ENCODE measurements around the gene CIB1.

Gene CIB1

DNA sequence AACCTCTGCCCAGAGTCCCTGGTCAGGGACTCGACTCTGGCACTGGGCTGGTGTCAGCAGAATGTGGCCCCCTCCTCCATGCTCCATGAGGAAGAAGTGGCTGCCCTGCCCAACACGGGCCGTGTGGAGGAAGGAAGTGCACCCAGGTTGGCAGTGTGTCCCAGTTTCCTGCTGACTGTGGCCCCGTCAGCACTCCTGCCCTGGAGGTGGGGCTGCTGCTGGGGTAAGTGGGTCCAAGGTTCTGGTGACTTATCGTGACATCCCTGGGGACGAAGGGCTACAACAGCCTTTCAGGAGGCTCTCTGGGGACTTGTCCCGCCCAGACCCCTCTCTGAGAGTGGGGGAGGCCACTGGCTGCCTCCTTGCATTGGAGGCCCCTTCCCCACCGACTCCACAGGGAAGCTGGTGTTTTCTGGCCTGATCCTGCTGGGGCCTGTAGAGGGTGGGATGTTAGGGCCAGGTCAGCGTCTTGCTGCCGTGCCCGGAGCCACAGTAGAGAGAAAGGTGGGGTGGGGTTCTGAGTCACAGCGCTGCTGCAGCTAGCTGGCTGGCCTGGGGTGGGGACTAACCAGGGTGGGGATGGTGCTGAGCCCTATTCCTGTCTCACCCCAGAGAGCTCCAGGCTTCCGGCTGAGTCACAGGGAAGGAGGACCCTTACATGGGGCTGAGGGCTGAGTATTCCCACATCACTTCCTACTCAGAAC, 22.1 kb downstream of the CIB1 start:
- Histone ChIP-seq H3K4me3 (ENCODE audit: low read length) (no peak overlapping the region), H3K36me3 (ENCODE audit: control insufficient read depth, low read depth, low read length) (peaks cover 8% of the 10 kb centered on the region), H3K9ac (ENCODE audit: low read length) (no peak overlapping the region), H3K27me3 (ENCODE audit: control insufficient read depth, insufficient read depth, low read length) (no peaks in the 10 kb centered on the region), H3K27ac (ENCODE audit: low read length) (no peak overlapping the region), H3K9me3 (ENCODE audit: control insufficient read depth, low read depth, low read length) (no peaks in the 10 kb centered on the region), H3K4me1 (ENCODE audit: control insufficient read depth, low read depth, low read length) (no peaks in the 10 kb centered on the region)

DNA sequence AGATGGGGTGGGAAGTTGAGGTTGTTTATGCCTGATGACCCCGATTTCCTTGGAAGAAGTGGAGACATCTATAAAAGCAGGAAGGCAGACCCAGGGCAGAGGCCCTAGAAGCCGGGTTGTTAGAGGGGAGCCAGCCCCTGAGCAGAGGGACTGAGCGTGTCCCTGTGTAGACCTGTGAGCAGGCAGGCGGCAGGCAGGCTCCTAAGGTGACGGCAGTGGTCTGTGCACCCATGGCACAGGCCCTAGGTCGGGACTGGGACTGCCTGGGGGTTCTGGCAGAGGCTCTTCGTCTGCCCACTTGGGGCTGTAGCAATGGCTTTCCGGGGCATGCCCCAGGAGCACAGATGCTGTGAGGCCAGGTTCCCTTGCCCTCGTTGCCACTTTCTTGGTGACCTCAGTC, 22.7 kb downstream of the CIB1 start:
- Histone ChIP-seq H3K36me3 (ENCODE audit: control insufficient read depth, low read depth, low read length) (peaks cover 12% of the 10 kb centered on the region), H3K9me3 (ENCODE audit: control insufficient read depth, low read depth, low read length) (no peaks in the 10 kb centered on the region), H3K4me1 (ENCODE audit: control insufficient read depth, low read depth, low read length) (no peaks in the 10 kb centered on the region), H3K9ac (ENCODE audit: low read length) (no peak overlapping the region), H3K27ac (ENCODE audit: low read length) (no peak overlapping the region), H3K4me3 (ENCODE audit: low read length) (no peak overlapping the region), H3K27me3 (ENCODE audit: control insufficient read depth, insufficient read depth, low read length) (no peaks in the 10 kb centered on the region)

DNA sequence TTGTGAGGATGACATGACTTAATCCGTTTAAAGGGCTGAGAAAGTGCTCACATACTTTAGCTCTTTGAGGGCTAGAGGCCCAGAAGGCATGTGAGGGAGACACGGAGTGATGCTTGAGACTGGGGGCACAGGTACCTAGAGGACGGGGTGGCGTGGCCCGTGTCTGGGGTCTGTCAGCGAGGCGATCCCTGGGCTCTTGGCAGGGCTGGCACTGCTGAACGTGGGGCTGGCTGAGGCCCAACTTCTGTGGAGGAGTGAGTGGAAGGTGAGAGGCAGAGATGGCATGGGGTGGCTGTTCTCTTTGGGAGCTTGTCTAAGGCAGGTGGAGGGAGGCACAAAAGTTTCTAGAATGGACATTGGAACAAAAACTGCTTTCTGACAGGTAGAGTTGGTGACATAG, 23.1 kb downstream of the CIB1 start:
- Histone ChIP-seq H3K27me3 (ENCODE audit: control insufficient read depth, insufficient read depth, low read length) (no peaks in the 10 kb centered on the region), H3K27ac (ENCODE audit: low read length) (no peak overlapping the region), H3K4me1 (ENCODE audit: control insufficient read depth, low read depth, low read length) (no peaks in the 10 kb centered on the region), H3K36me3 (ENCODE audit: control insufficient read depth, low read depth, low read length) (peaks cover 12% of the 10 kb centered on the region), H3K9ac (ENCODE audit: low read length) (no peak overlapping the region), H3K4me3 (ENCODE audit: low read length) (no peak overlapping the region), H3K9me3 (ENCODE audit: control insufficient read depth, low read depth, low read length) (no peaks in the 10 kb centered on the region)

DNA sequence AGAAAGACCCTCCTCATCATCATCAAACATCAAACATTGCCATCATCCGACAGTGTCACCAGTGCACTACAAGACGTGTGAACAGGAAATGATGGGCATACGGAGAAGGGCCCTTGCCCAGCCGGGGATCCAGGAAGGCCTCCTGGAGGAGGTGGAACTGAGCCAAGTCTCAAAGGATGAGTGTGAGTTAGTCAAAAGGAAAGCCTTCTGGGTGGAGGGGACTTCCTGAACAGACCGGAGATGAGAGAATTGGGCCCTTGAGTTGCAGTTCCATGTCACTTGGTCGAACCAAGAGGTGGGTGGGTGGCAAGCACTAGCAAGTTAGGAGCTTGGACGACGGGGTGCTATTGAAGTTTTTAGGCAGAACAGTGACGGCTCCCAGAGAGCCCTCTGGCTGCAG, 24.1 kb downstream of the CIB1 start:
- Histone ChIP-seq H3K9me3 (ENCODE audit: control insufficient read depth, low read depth, low read length) (no peaks in the 10 kb centered on the region), H3K27me3 (ENCODE audit: control insufficient read depth, insufficient read depth, low read length) (no peaks in the 10 kb centered on the region), H3K27ac (ENCODE audit: low read length) (no peak overlapping the region), H3K9ac (ENCODE audit: low read length) (no peak overlapping the region), H3K4me1 (ENCODE audit: control insufficient read depth, low read depth, low read length) (no peaks in the 10 kb centered on the region), H3K4me3 (ENCODE audit: low read length) (no peak overlapping the region), H3K36me3 (ENCODE audit: control insufficient read depth, low read depth, low read length) (peaks cover 12% of the 10 kb centered on the region)

DNA sequence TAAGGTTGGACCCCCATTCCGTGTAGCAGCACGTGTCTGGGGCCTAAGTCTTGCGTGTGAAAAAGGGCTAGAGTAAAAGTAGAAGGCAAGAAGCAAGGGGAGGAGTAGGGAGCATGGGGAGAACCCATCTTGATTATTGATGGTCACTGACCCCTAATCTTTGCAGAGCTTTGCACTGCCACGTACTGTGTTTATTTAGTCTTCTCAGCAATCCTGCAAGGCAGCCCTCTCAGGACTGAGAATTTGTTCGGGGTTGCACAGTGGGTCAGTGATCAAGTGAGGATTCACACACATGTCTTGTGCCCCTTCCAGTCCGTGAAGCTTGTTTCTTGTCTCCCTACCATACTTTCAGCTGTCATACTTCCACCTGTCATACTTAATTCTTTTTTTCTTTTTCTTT, 25.4 kb downstream of the CIB1 start:
- H3K27ac ChIP-seq (ENCODE audit: low read length), result no peak overlapping the region
- H3K36me3 ChIP-seq (ENCODE audit: control insufficient read depth, low read depth, low read length), result peaks cover 12% of the 10 kb centered on the region
- H3K4me3 ChIP-seq (ENCODE audit: low read length), result no peak overlapping the region
- H3K9ac ChIP-seq (ENCODE audit: low read length), result no peak overlapping the region
- no peaks in the 10 kb centered on the region for H3K9me3 ChIP-seq (ENCODE audit: control insufficient read depth, low read depth, low read length)
- H3K27me3 ChIP-seq (ENCODE audit: control insufficient read depth, insufficient read depth, low read length), result no peaks in the 10 kb centered on the region
- H3K4me1 ChIP-seq (ENCODE audit: control insufficient read depth, low read depth, low read length), result peaks cover 3% of the 10 kb centered on the region

DNA sequence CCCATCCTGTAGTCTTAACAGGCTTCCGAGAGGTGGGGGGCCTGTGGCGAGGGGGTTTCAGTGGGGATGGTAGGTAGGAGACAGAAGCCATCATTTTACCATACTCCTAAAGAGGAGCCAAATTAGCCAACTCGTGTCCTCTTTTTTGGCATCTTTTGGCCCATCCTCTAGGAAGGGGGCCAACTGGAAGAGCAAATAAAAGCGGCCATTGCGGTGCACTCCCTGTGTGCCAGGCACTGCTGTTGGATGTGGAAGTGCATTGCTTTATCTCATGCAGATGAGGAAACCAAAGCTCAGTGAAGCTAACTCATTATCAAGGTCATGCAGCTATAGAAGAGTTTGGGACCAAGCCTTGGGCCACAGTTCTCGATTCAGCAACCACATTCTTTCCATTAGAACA, 26.5 kb downstream of the CIB1 start:
- no peaks in the 10 kb centered on the region for H3K9me3 ChIP-seq (ENCODE audit: control insufficient read depth, low read depth, low read length)
- H3K36me3 ChIP-seq (ENCODE audit: control insufficient read depth, low read depth, low read length), result peaks cover 12% of the 10 kb centered on the region
- H3K4me3 ChIP-seq (ENCODE audit: low read length), result no peak overlapping the region
- no peak overlapping the region for H3K9ac ChIP-seq (ENCODE audit: low read length)
- H3K27ac ChIP-seq (ENCODE audit: low read length), result no peak overlapping the region
- H3K27me3 ChIP-seq (ENCODE audit: control insufficient read depth, insufficient read depth, low read length), result no peaks in the 10 kb centered on the region
- peaks cover 11% of the 10 kb centered on the region for H3K4me1 ChIP-seq (ENCODE audit: control insufficient read depth, low read depth, low read length)

DNA sequence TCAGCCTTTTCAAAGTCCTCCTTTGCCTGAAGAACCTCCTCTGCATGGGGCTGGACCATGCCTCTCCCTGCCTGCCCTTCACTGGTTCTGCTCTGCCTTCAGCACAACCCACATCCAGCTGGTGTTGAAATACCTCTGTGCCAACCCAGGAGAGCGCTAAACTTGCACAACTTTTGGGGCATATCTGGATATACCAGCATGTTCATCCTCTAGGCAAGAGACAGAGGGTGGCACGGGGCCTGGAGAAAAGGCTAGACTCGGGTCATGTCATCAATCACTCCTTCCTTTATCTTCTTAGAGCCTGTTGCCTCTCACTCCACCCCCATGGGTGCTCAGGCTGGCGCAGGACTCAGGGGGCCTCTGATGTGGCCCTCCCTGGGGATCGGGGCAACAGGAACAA, 27.9 kb downstream of the CIB1 start:
- peaks cover 11% of the 10 kb centered on the region for H3K4me1 ChIP-seq (ENCODE audit: control insufficient read depth, low read depth, low read length)
- H3K9ac ChIP-seq (ENCODE audit: low read length), result no peak overlapping the region
- H3K27ac ChIP-seq (ENCODE audit: low read length), result no peak overlapping the region
- no peak overlapping the region for H3K4me3 ChIP-seq (ENCODE audit: low read length)
- H3K27me3 ChIP-seq (ENCODE audit: control insufficient read depth, insufficient read depth, low read length), result no peaks in the 10 kb centered on the region
- peaks cover 12% of the 10 kb centered on the region for H3K36me3 ChIP-seq (ENCODE audit: control insufficient read depth, low read depth, low read length)
- no peaks in the 10 kb centered on the region for H3K9me3 ChIP-seq (ENCODE audit: control insufficient read depth, low read depth, low read length)

DNA sequence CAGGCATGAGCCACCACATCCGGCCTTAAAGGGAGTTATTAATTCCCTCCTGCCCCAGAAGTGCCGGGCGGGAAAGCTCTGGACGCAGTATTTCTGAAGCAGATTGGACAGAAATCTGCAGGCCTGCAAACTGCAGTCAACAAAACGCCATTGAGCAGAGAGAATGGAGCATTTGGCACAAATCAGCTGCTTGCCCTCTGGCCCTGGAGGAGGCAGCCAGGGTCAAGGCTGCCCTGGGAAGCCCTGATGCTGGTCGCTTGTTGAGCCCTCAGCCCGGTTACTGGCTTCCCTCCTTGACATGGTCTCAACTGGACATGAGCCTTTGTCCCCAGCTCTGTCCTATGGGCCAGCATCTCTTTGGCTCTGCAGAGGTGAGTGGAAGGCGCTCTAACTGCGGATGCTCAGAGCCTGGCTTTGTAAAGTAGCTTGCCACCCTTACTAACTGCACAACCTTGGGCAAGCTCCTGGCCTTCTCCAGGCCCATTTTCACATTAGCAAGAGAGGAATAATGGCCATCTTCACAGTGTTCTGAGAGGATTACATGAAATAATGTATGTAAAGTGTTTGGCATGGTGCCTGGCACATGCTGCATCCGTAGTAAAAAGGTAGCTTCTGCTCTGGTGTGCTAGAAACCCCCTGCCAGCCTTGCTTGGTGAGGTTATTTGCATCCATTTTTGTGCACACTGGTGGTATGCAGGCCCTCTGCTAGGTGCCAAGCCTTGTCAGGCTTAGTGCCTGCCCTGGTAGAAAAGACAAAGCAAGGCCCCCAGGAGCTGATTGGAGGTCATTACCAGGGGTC, 28.5 kb downstream of the CIB1 start:
- Histone ChIP-seq H3K27me3 (ENCODE audit: control insufficient read depth, insufficient read depth, low read length) (no peaks in the 10 kb centered on the region), H3K9me3 (ENCODE audit: control insufficient read depth, low read depth, low read length) (no peaks in the 10 kb centered on the region), H3K4me3 (ENCODE audit: low read length) (no peak overlapping the region), H3K9ac (ENCODE audit: low read length) (no peak overlapping the region), H3K36me3 (ENCODE audit: control insufficient read depth, low read depth, low read length) (peaks cover 12% of the 10 kb centered on the region), H3K27ac (ENCODE audit: low read length) (no peak overlapping the region), H3K4me1 (ENCODE audit: control insufficient read depth, low read depth, low read length) (peaks cover 16% of the 10 kb centered on the region)

DNA sequence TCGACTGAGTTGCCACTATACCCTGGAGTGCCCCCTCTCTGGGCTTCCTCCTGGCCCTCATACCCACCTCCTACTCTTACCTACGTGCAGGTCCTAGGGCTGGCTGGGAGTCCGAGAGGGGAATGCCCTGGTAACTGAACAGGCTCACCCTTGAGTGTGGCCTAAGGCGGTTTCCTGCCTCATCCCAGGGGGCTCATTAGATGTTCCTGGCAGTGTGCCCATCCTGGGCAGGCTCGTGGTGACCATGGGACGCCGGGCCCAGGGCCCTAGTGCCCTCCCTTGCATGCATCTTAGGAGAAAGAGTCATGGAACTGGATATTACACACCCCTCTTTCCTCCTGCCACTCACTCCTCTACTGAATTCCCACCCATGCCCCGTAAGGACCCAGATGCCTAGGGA, 29.8 kb downstream of the CIB1 start:
- Histone ChIP-seq H3K4me3 (ENCODE audit: low read length) (no peak overlapping the region), H3K9me3 (ENCODE audit: control insufficient read depth, low read depth, low read length) (no peaks in the 10 kb centered on the region), H3K27me3 (ENCODE audit: control insufficient read depth, insufficient read depth, low read length) (no peaks in the 10 kb centered on the region), H3K4me1 (ENCODE audit: control insufficient read depth, low read depth, low read length) (peaks cover 18% of the 10 kb centered on the region), H3K9ac (ENCODE audit: low read length) (no peak overlapping the region), H3K27ac (ENCODE audit: low read length) (no peak overlapping the region), H3K36me3 (ENCODE audit: control insufficient read depth, low read depth, low read length) (peaks cover 12% of the 10 kb centered on the region)

DNA sequence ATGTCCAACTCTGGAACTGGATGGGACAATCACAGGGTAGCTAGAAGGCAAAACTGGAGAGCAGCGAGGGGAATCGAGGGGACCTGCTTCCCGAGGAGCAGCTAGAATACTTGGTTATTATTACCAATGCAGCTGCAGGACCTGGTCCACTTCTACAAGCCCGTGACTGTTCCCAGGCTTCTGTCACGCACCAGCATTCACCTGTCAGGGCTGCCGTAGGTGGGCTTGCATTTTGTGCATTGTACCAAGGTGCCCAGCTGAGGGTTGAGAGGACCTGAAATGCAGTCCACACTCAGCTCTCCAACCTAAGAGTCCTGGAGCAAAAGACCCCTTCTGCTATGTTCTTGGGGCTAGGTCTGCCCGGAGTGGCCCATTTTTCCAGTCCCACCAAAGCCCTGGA, 30.3 kb downstream of the CIB1 start:
- Histone ChIP-seq H3K4me1 (ENCODE audit: control insufficient read depth, low read depth, low read length) (peaks cover 18% of the 10 kb centered on the region), H3K27ac (ENCODE audit: low read length) (no peak overlapping the region), H3K9ac (ENCODE audit: low read length) (no peak overlapping the region), H3K27me3 (ENCODE audit: control insufficient read depth, insufficient read depth, low read length) (no peaks in the 10 kb centered on the region), H3K9me3 (ENCODE audit: control insufficient read depth, low read depth, low read length) (no peaks in the 10 kb centered on the region), H3K36me3 (ENCODE audit: control insufficient read depth, low read depth, low read length) (peaks cover 12% of the 10 kb centered on the region), H3K4me3 (ENCODE audit: low read length) (no peak overlapping the region)

DNA sequence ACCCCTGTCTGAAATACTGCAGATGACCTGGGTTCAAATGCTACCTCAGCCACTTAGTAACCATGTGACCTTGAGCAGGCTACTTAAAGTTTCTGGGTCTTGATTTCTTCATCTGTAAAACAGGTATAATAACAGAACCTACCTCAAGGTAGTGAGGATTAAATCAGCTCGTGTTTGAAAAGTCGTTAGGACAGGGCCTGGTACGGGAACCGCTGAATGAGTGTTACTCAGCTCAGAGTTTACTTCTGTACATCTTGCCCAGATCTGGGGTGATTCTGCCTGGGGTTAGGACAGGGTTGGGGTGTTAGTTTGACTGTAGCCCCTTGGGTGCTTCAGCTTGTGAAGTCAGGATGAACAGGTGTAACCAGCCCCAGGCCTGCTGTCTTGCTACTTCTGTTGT, 30.8 kb downstream of the CIB1 start:
- H3K27ac ChIP-seq (ENCODE audit: low read length), result no peak overlapping the region
- H3K9me3 ChIP-seq (ENCODE audit: control insufficient read depth, low read depth, low read length), result no peaks in the 10 kb centered on the region
- no peaks in the 10 kb centered on the region for H3K27me3 ChIP-seq (ENCODE audit: control insufficient read depth, insufficient read depth, low read length)
- peak overlapping the region; percentile 85 for H3K4me3 ChIP-seq (ENCODE audit: low read length)
- peaks cover 12% of the 10 kb centered on the region for H3K36me3 ChIP-seq (ENCODE audit: control insufficient read depth, low read depth, low read length)
- H3K9ac ChIP-seq (ENCODE audit: low read length), result no peak overlapping the region
- H3K4me1 ChIP-seq (ENCODE audit: control insufficient read depth, low read depth, low read length), result peaks cover 18% of the 10 kb centered on the region

DNA sequence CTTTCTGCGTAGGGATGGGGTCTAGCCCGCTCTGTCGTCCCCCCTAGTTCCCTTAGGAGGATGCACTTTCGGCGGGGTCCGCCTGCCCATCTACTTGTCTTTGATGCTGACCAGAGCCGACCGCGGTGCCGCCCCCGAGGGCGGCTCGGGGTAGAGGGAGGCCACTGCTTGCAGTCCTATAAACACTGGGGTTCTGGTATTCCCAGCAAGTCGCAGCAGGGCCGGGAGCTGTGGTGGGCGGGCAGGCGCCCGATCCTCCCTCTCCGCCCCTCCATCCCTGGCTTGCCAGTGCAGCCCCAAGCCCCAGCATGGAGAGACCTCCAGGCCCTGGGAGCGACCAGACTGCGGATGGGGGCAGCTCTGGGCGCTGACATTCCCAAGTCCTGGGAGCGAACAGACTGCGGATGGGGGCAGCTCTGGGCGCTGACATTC, 31.8 kb downstream of the CIB1 start:
- no peaks in the 10 kb centered on the region for H3K27me3 ChIP-seq (ENCODE audit: control insufficient read depth, insufficient read depth, low read length)
- H3K27ac ChIP-seq (ENCODE audit: low read length), result no peak overlapping the region
- H3K36me3 ChIP-seq (ENCODE audit: control insufficient read depth, low read depth, low read length), result peaks cover 8% of the 10 kb centered on the region
- H3K4me3 ChIP-seq (ENCODE audit: low read length), result peak overlapping the region; percentile 85
- peak overlapping the region; percentile 86 for H3K9ac ChIP-seq (ENCODE audit: low read length)
- H3K4me1 ChIP-seq (ENCODE audit: control insufficient read depth, low read depth, low read length), result peaks cover 18% of the 10 kb centered on the region
- H3K9me3 ChIP-seq (ENCODE audit: control insufficient read depth, low read depth, low read length), result no peaks in the 10 kb centered on the region

Data from iPS-18a (cell line).